AG04450 (cell line): Measurements from ENCODE around the gene KCNJ6. TPM values are rescaled to one million over a fixed set of nuclear protein-coding genes. Genes with fewer than 3 reads are reported as not detected.
A peak's percentile ranks its signal among the peaks of the same experiment; 100 is the strongest.

Experiments used
- CTCF ChIA-PET: fragments of 300-600, 350-600 bp; formaldehyde crosslinking; extraction: SDS; loops from one replicate; lab custom pipeline; 2022; ENCODE audit warnings: antibody characterized with exemption, inconsistent platforms; lab: Charles Lee
- POLR2A ChIA-PET: fragments of 350-600 bp; formaldehyde crosslinking; extraction: SDS; loops from one replicate; lab custom pipeline; 2021; ENCODE audit warnings: antibody characterized with exemption, inconsistent platforms; lab: Yijun Ruan, JAX
- DNase-seq: peaks from one replicate; pipeline ENCODE4 v3.0.0-alpha.2; 2011; ENCODE audit warnings: low read depth, low spot score
- H3K27ac ChIP-seq: one replicate; pipeline ENCODE4 v1.5.1; 2012; ENCODE audit warnings: low read depth, low read length, control low read depth
- H3K27me3 ChIP-seq: one replicate; pipeline ENCODE4 v1.6.0; 2012; ENCODE audit warnings: low read length; ENCODE audit not compliant: control insufficient read depth, insufficient read depth
- H3K4me3 ChIP-seq: 2 replicates; pipeline ENCODE4 v1.5.1; 2011; ENCODE audit warnings: mild to moderate bottlenecking, low read depth, low read length, control low read depth
- H3K9me3 ChIP-seq: 2 replicates; pipeline ENCODE4 v1.5.1; 2012; ENCODE audit warnings: low read length; ENCODE audit not compliant: control insufficient read depth, insufficient read depth
- CTCF ChIP-seq: IDR thresholded peaks from 2 replicates; pipeline ENCODE4 v1.5.1; 2011; ENCODE audit warnings: low read depth, low read length, control low read depth, inconsistent platforms
- polyA plus RNA-seq: library from polyadenylated mRNA; depleted of rRNA; stranded (reverse); fragments of >200 nt; gene quantifications from 2 replicates; pipeline ENCODE4 v1.2.3, GENCODE V29; 2011

The KCNJ6 gene
- polyA plus RNA-seq, 1 experiment = 0.02 TPM

- no peak overlapping the region for H3K27ac ChIP-seq
- H3K4me3 ChIP-seq = no peak overlapping the region
- POLR2A ChIA-PET = no interaction called here
- CTCF ChIA-PET = no interaction called here
- TF ChIP-seq CTCF = no peak
- DNase-seq = no peak
- H3K9me3 ChIP-seq = no peaks in the 10 kb centered on the region
- H3K27me3 ChIP-seq = peaks cover 23% of the 10 kb centered on the region
Measured at GRCh38 chr21:37682966-37683365, 233.3 kb downstream of the KCNJ6 start.

- ChIA-PET CTCF (no interaction called here), POLR2A (no interaction called here)
- no peak for DNase-seq
- Histone ChIP-seq H3K27ac (no peak overlapping the region), H3K9me3 (no peaks in the 10 kb centered on the region), H3K4me3 (no peak overlapping the region), H3K27me3 (peaks cover 22% of the 10 kb centered on the region)
- TF ChIP-seq CTCF = no peak
Measured at GRCh38 chr21:37677006-37677405, 239.3 kb downstream of the KCNJ6 start.

GRCh38 chr21:37675202-37675801 is 241.0 kb downstream of the KCNJ6 start:
- no peak overlapping the region for H3K27ac ChIP-seq
- DNase-seq = no peak
- H3K4me3 ChIP-seq = no peak overlapping the region
- ChIA-PET POLR2A (no interaction called here), CTCF (interaction anchor here (0.6 to 2.7 kb wide), 32 partner anchors 10 to 681 kb away, joined by 3 to 24 read pairs (median 4); no protein-coding TSS in a partner anchor)
- TF ChIP-seq CTCF = peak; percentile 90
- H3K27me3 ChIP-seq = peaks cover 18% of the 10 kb centered on the region
- no peaks in the 10 kb centered on the region for H3K9me3 ChIP-seq

GRCh38 chr21:37673801-37674575 is 242.3 kb downstream of the KCNJ6 start:
- DNase-seq = no peak
- H3K27ac ChIP-seq = no peak overlapping the region
- ChIA-PET CTCF (interaction anchor here (0.5 to 2.7 kb wide), 26 partner anchors 11 to 682 kb away, joined by 3 to 24 read pairs (median 4); no protein-coding TSS in a partner anchor), POLR2A (no interaction called here)
- TF ChIP-seq CTCF = no peak
- no peak overlapping the region for H3K4me3 ChIP-seq
- H3K27me3 ChIP-seq = peaks cover 18% of the 10 kb centered on the region
- H3K9me3 ChIP-seq = no peaks in the 10 kb centered on the region

GRCh38 chr21:37671381-37671780 is 244.9 kb downstream of the KCNJ6 start:
- Histone ChIP-seq H3K9me3 (no peaks in the 10 kb centered on the region; the same call in 1 of the 2 replicates), H3K27ac (no peak overlapping the region), H3K27me3 (peaks cover 15% of the 10 kb centered on the region), H3K4me3 (no peak overlapping the region)
- no peak for DNase-seq
- TF ChIP-seq CTCF = no peak
- ChIA-PET POLR2A (no interaction called here), CTCF (interaction anchor here (0.7 to 2.6 kb wide), 3 partner anchors 16 to 684 kb away, joined by 3 to 6 read pairs (median 3); no protein-coding TSS in a partner anchor)
